IMR-90 (cell line): ENCODE measurements around the gene RAP1GAP2. TPM values are rescaled to one million over a fixed set of nuclear protein-coding genes. Genes with fewer than 3 reads are reported as not detected.

Experiments
- ATAC-seq: fragments of 200-7000 bp; cut with Tn5 transposase; 2 replicates; pipeline ENCODE4 v1.9.1; 2020; ENCODE audit warnings: low read depth, mild to moderate bottlenecking, moderate library complexity
- BruUV-seq: library from RNA; stranded (reverse); fragments of 400-500 nt; replicated peaks from 2 replicates; lab custom pipeline; 2021; lab: Mats Ljungman, UMichigan
- CTCF ChIA-PET: fragments of 300-600 bp; formaldehyde crosslinking; extraction: SDS; loops from one replicate; lab custom pipeline; 2021; ENCODE audit warnings: antibody characterized with exemption; lab: Yijun Ruan, JAX
- POLR2A ChIA-PET: fragments of 300-600 bp; sonication (Branson Sonifier 250); formaldehyde crosslinking; loops from one replicate; lab custom pipeline; 2022; ENCODE audit warnings: antibody characterized with exemption; ENCODE audit not compliant: unreplicated experiment; lab: Charles Lee
- DNase-seq: peaks from one replicate; pipeline ENCODE4 v3.0.0; 2013
- H2AFZ ChIP-seq: replicated peaks from 2 replicates; pipeline ENCODE3; 2013; ENCODE audit warnings: low read length, mild to moderate bottlenecking; ENCODE audit not compliant: poor library complexity
- H2AK5ac ChIP-seq: 2 replicates; pipeline ENCODE4 v1.6.1; 2013; ENCODE audit warnings: low read depth, low read length, inconsistent platforms
- H2AK9ac ChIP-seq: replicated peaks from 2 replicates; pipeline ENCODE3; 2013; ENCODE audit warnings: mild to moderate bottlenecking, low read depth, low read length, moderate library complexity; ENCODE audit not compliant: poor library complexity
- H2BK120ac ChIP-seq: 2 replicates; pipeline ENCODE4 v1.6.1; 2013; ENCODE audit warnings: low read depth, low read length, inconsistent platforms
- H2BK15ac ChIP-seq: 3 replicates; pipeline ENCODE4 v1.6.1; 2013; ENCODE audit warnings: low read depth, low read length, inconsistent platforms
- H2BK20ac ChIP-seq: 2 replicates; pipeline ENCODE4 v1.6.1; 2013; ENCODE audit warnings: low read depth, mild to moderate bottlenecking, inconsistent platforms, low read length, moderate library complexity
- H2BK5ac ChIP-seq: 2 replicates; pipeline ENCODE4 v1.6.1; 2013; ENCODE audit warnings: mild to moderate bottlenecking, low read depth, low read length, inconsistent platforms; ENCODE audit not compliant: poor library complexity, severe bottlenecking
- H3K14ac ChIP-seq: replicated peaks from 2 replicates; pipeline ENCODE4 v1.6.1; 2013; ENCODE audit warnings: low read depth, low read length, inconsistent platforms
- H3K18ac ChIP-seq: 2 replicates; pipeline ENCODE4 v1.6.1; 2013; ENCODE audit warnings: low read depth, low read length, control low read depth
- H3K23ac ChIP-seq: 2 replicates; pipeline ENCODE4 v1.6.1; 2013; ENCODE audit warnings: low read depth, low read length, inconsistent platforms
- H3K27ac ChIP-seq: 2 replicates; pipeline ENCODE4 v1.5.1; 2013; ENCODE audit warnings: mild to moderate bottlenecking, control low read depth, low read length; ENCODE audit not compliant: insufficient read depth
- H3K27me3 ChIP-seq: 2 replicates; pipeline ENCODE4 v1.6.1; 2013; ENCODE audit warnings: low read length; ENCODE audit not compliant: control insufficient read depth, insufficient read depth
- H3K36me3 ChIP-seq: 2 replicates; pipeline ENCODE4 v1.6.1; 2013; ENCODE audit warnings: low read length, mixed read lengths; ENCODE audit not compliant: control insufficient read depth, insufficient read depth
- H3K4ac ChIP-seq: 2 replicates; pipeline ENCODE4 v1.6.1; 2013; ENCODE audit warnings: low read depth, low read length, inconsistent platforms
- H3K4me1 ChIP-seq: 2 replicates; pipeline ENCODE4 v1.6.1; 2013; ENCODE audit warnings: low read length, mixed read lengths; ENCODE audit not compliant: control insufficient read depth, insufficient read depth
- H3K4me2 ChIP-seq: 2 replicates; pipeline ENCODE4 v1.6.1; 2013; ENCODE audit warnings: low read depth, mild to moderate bottlenecking, control low read depth, low read length, moderate library complexity
- H3K4me3 ChIP-seq: 2 replicates; pipeline ENCODE4 v1.5.1; 2013; ENCODE audit warnings: low read depth, mild to moderate bottlenecking, control low read depth, low read length, moderate library complexity; ENCODE audit not compliant: insufficient read depth
- H3K56ac ChIP-seq: 2 replicates; pipeline ENCODE4 v1.6.1; 2013; ENCODE audit warnings: low read length, inconsistent platforms; ENCODE audit not compliant: insufficient read depth; ENCODE audit errors: extremely low read depth
- H3K79me1 ChIP-seq, 2 experiments: 2 replicates each; pipeline ENCODE4 v1.6.1; 2013; ENCODE audit warnings: low read length in 2 of 2, inconsistent platforms in 1 of 2, low read depth in 1 of 2
- H3K9ac ChIP-seq: 2 replicates; pipeline ENCODE4 v1.6.1; 2013; ENCODE audit warnings: low read depth, low read length, control low read depth
- H3K9me1 ChIP-seq: 2 replicates; pipeline ENCODE4 v1.6.1; 2013; ENCODE audit warnings: low read length, inconsistent platforms; ENCODE audit not compliant: insufficient read depth
- H3K9me3 ChIP-seq: 2 replicates; pipeline ENCODE4 v1.6.1; 2013; ENCODE audit warnings: low read length; ENCODE audit not compliant: control insufficient read depth, insufficient read depth
- H4K20me1 ChIP-seq: 2 replicates; pipeline ENCODE4 v1.6.1; 2013; ENCODE audit warnings: low read length, inconsistent platforms; ENCODE audit not compliant: insufficient read depth
- H4K5ac ChIP-seq: 2 replicates; pipeline ENCODE4 v1.6.1; 2013; ENCODE audit warnings: mild to moderate bottlenecking, low read depth, low read length, control low read depth
- H4K8ac ChIP-seq, 2 experiments: 2 replicates each; pipeline ENCODE4 v1.6.1; 2013; ENCODE audit warnings: low read depth in 2 of 2, low read length in 2 of 2, control low read depth in 1 of 2, inconsistent platforms in 1 of 2
- H4K91ac ChIP-seq: 2 replicates; pipeline ENCODE4 v1.6.1; 2013; ENCODE audit warnings: low read depth, low read length, inconsistent platforms; ENCODE audit not compliant: insufficient read depth
- BHLHE40 ChIP-seq: fragments of 150-350 bp; IDR thresholded peaks from 2 replicates; pipeline ENCODE4 v1.6.1; 2016; ENCODE audit warnings: mild to moderate bottlenecking, low read depth, low read length
- CEBPB ChIP-seq: IDR thresholded peaks from 2 replicates; pipeline ENCODE4 v1.6.1; 2012; ENCODE audit warnings: low read depth, low read length, improper control_type of control experiment
- CHD1 ChIP-seq: IDR thresholded peaks from 2 replicates; pipeline ENCODE4 v1.6.1; 2012; ENCODE audit warnings: low read depth, low read length, improper control_type of control experiment
- FOS ChIP-seq: fragments of 150-350 bp; IDR thresholded peaks from 2 replicates; pipeline ENCODE4 v1.6.1; 2016; ENCODE audit warnings: low read depth, low read length
- MAFK ChIP-seq: IDR thresholded peaks from 2 replicates; pipeline ENCODE4 v1.6.1; 2012; ENCODE audit warnings: low read depth, low read length, improper control_type of control experiment
- MAZ ChIP-seq: IDR thresholded peaks from 2 replicates; pipeline ENCODE4 v1.6.1; 2012; ENCODE audit warnings: low read depth, mild to moderate bottlenecking, low read length, improper control_type of control experiment, moderate library complexity, borderline replicate concordance
- MXI1 ChIP-seq: IDR thresholded peaks from 2 replicates; pipeline ENCODE4 v1.6.1; 2012; ENCODE audit warnings: low read depth, mild to moderate bottlenecking, low read length, moderate library complexity, borderline replicate concordance
- NFE2L2 ChIP-seq: fragments of 150-350 bp; IDR thresholded peaks from 2 replicates; pipeline ENCODE4 v1.6.1; 2016; ENCODE audit warnings: low read depth, mild to moderate bottlenecking, low read length
- POLR2A ChIP-seq: IDR thresholded peaks from 2 replicates; pipeline ENCODE4 v1.6.1; 2012; ENCODE audit warnings: mild to moderate bottlenecking, low read depth, low read length
- dilution Hi-C: fragments of 300-500 bp; cut with HindIII; formaldehyde crosslinking; loops from one replicate; pipeline ENCODE4 v1.14.3; 2018; ENCODE audit warnings: low sequenced_read_pairs; ENCODE audit not compliant: unreplicated experiment
- in situ Hi-C: fragments of 300-500 bp; cut with MboI; formaldehyde crosslinking; loops from 3 replicates; pipeline ENCODE4 v1.14.3; 2019; ENCODE audit warnings: low sequenced_read_pairs, inconsistent platforms, mixed read lengths
- intact Hi-C: fragments of 100-400 bp; cut with micrococcal nuclease; formaldehyde crosslinking; loops from 2 replicates; pipeline ENCODE4 v1.10.0; 2022
- polyA plus RNA-seq, 3 experiments: library from polyadenylated mRNA; depleted of rRNA; stranded (reverse); fragments of >200 nt; gene quantifications; 2 replicates each; pipeline ENCODE4 v1.2.3, GENCODE V29; 2012; ENCODE audit warnings: low replicate concordance in 1 of 3
- total RNA-seq: library from RNA; depleted of rRNA; stranded (reverse); fragments of >200 nt; gene quantifications from 2 replicates; pipeline ENCODE4 v1.2.3, GENCODE V29; 2012
- TF ChIP-seq, protein P1 (sequence below): fragments of 150-350 bp; IDR thresholded peaks from 2 replicates; pipeline ENCODE4 v1.6.1; 2016; ENCODE audit warnings: low read depth, mild to moderate bottlenecking, low read length, moderate library complexity, borderline replicate concordance
- TF ChIP-seq, protein P2 (sequence below): fragments of 150-350 bp; IDR thresholded peaks from 2 replicates; pipeline ENCODE4 v1.6.1; 2017; ENCODE audit warnings: mild to moderate bottlenecking, antibody characterized with exemption, low read length, low read depth
- TF ChIP-seq, protein P3 (sequence below): conservative IDR thresholded peaks from 2 replicates; pipeline ENCODE4 v1.5.1; 2012; ENCODE audit warnings: mild to moderate bottlenecking, low read depth, low read length, improper control_type of control experiment

Gene RAP1GAP2
- total and polyA plus RNA-seq, 2 of the 4 experiments (the other 2 are of a cell fraction): 5.7 to 7.5 TPM

DNA sequence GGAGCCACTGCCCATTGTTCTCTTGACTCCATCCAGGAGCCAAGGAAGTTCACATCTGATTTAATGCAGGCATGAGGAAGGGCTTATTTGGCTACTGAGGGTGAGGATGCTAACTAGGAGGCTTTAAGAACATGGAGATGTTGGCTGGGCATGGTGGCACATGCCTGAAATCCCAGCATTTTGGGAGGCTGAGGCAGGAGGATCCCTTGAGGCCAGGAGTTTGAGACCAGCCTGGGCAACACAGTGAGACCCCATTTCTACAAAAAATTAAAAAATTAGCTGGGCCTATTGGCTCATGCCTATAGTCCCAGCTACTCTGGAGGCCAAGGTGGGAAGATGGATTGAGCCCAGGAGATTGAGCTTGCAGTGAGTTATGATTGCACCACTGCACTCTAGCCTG is 116.5 kb downstream of the RAP1GAP2 start:
- Histone ChIP-seq H3K36me3 (no peaks in the 10 kb centered on the region; the same call in 1 of the 2 replicates), H3K56ac (no peak overlapping the region), H3K9me3 (no peaks in the 10 kb centered on the region), H4K91ac (no peak overlapping the region), H3K9ac (no peak overlapping the region), H2BK15ac (no peak overlapping the region), H4K8ac (no peak overlapping the region), H2AFZ (no peak overlapping the region), H3K9me1 (no peaks in the 10 kb centered on the region), H3K23ac (no peak overlapping the region), H3K4me2 (no peak overlapping the region), H3K4ac (no peak overlapping the region), H3K4me3 (no peak overlapping the region), H3K27me3 (no peaks in the 10 kb centered on the region), H4K20me1 (no peaks in the 10 kb centered on the region), H2AK5ac (no peak overlapping the region), H2BK120ac (no peak overlapping the region), H3K27ac (no peak overlapping the region), H4K5ac (no peak overlapping the region), H2AK9ac (no peak overlapping the region), H3K79me1 (no peaks in the 10 kb centered on the region), H3K14ac (no peak overlapping the region), H3K4me1 (no peaks in the 10 kb centered on the region), H3K18ac (no peak overlapping the region), H2BK20ac (no peak overlapping the region), H2BK5ac (no peak overlapping the region)
- no peak for TF ChIP-seq POLR2A
- no peak for TF ChIP-seq MAFK
- TF ChIP-seq, protein P1, sequence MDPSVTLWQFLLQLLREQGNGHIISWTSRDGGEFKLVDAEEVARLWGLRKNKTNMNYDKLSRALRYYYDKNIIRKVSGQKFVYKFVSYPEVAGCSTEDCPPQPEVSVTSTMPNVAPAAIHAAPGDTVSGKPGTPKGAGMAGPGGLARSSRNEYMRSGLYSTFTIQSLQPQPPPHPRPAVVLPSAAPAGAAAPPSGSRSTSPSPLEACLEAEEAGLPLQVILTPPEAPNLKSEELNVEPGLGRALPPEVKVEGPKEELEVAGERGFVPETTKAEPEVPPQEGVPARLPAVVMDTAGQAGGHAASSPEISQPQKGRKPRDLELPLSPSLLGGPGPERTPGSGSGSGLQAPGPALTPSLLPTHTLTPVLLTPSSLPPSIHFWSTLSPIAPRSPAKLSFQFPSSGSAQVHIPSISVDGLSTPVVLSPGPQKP: no peak
- no peak for TF ChIP-seq MAZ
- TF ChIP-seq, protein P2, sequence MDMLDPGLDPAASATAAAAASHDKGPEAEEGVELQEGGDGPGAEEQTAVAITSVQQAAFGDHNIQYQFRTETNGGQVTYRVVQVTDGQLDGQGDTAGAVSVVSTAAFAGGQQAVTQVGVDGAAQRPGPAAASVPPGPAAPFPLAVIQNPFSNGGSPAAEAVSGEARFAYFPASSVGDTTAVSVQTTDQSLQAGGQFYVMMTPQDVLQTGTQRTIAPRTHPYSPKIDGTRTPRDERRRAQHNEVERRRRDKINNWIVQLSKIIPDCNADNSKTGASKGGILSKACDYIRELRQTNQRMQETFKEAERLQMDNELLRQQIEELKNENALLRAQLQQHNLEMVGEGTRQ: no peak
- TF ChIP-seq FOS: no peak
- TF ChIP-seq, protein P3, sequence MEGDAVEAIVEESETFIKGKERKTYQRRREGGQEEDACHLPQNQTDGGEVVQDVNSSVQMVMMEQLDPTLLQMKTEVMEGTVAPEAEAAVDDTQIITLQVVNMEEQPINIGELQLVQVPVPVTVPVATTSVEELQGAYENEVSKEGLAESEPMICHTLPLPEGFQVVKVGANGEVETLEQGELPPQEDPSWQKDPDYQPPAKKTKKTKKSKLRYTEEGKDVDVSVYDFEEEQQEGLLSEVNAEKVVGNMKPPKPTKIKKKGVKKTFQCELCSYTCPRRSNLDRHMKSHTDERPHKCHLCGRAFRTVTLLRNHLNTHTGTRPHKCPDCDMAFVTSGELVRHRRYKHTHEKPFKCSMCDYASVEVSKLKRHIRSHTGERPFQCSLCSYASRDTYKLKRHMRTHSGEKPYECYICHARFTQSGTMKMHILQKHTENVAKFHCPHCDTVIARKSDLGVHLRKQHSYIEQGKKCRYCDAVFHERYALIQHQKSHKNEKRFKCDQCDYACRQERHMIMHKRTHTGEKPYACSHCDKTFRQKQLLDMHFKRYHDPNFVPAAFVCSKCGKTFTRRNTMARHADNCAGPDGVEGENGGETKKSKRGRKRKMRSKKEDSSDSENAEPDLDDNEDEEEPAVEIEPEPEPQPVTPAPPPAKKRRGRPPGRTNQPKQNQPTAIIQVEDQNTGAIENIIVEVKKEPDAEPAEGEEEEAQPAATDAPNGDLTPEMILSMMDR: no peak
- TF ChIP-seq NFE2L2: no peak
- TF ChIP-seq CHD1: no peak
- no peak for TF ChIP-seq BHLHE40
- no peak for TF ChIP-seq MXI1
- no peak for TF ChIP-seq CEBPB
- ChIA-PET CTCF (no interaction called here), POLR2A (no interaction called here)
- no peak for ATAC-seq
- intact Hi-C loops (no loop called here), in situ Hi-C loops (no loop called here), dilution Hi-C loops (no loop called here)
- no peak for DNase-seq
- BruUV-seq: no TSS peak
